Spleen (tissue), 11 donors: ENCODE data around the gene DIP2C. TPM values are rescaled to one million over a fixed set of nuclear protein-coding genes. Genes with fewer than 3 reads are reported as not detected.
"Not testable (repeated sequence)": the region's sequence is repeated elsewhere in the genome, so short reads cannot be mapped to it uniquely, and the experiment has no call there.

Source experiments
- DNase-seq: peaks from one replicate; pipeline ENCODE4 v3.0.0-alpha.2; 2020
- H3K27ac ChIP-seq, 8 donors: fragments of 200-600 bp; sonication (generic) in 7 of 8; 1 replicate in 4 of 8; 2 replicates in 4 of 8; pipeline versions ENCODE4 v1.5.0 to v1.8.0; 2016 to 2021; ENCODE audit warnings: inconsistent platforms in 4 of 8, mild to moderate bottlenecking in 4 of 8, moderate library complexity in 1 of 8
- H3K27me3 ChIP-seq, 7 donors: fragments of 200-600 bp; sonication (generic) in 6 of 7; replicated peaks in 1 of 7; 1 replicate in 4 of 7; 2 replicates in 3 of 7; pipeline versions ENCODE4 v1.5.0 to v1.8.0; 2016 to 2021; ENCODE audit warnings: inconsistent platforms in 3 of 7, mild to moderate bottlenecking in 1 of 7
- H3K36me3 ChIP-seq, 6 donors: fragments of 200-600 bp; sonication (generic) in 5 of 6; 1 replicate in 4 of 6; 2 replicates in 2 of 6; pipeline versions ENCODE4 v1.5.0 to v1.8.0; 2016 to 2021; ENCODE audit warnings: inconsistent platforms in 2 of 6
- H3K4me1 ChIP-seq, 6 donors: fragments of 200-600 bp; sonication (generic) in 5 of 6; 1 replicate in 3 of 6; 2 replicates in 3 of 6; pipeline versions ENCODE4 v1.5.0 to v1.8.0; 2016 to 2021; ENCODE audit warnings: inconsistent platforms in 3 of 6
- H3K4me3 ChIP-seq, 8 donors: fragments of 200-600 bp; sonication (generic) in 7 of 8; 1 replicate in 4 of 8; 2 replicates in 4 of 8; pipeline versions ENCODE4 v1.5.0 to v1.8.0; 2016 to 2021; ENCODE audit warnings: inconsistent platforms in 4 of 8, mild to moderate bottlenecking in 4 of 8, moderate library complexity in 2 of 8
- H3K9me3 ChIP-seq, 8 donors: fragments of 200-600 bp; sonication (generic) in 7 of 8; 1 replicate in 4 of 8; 2 replicates in 4 of 8; pipeline versions ENCODE4 v1.5.0 to v1.8.0; 2016 to 2021; ENCODE audit warnings: inconsistent platforms in 4 of 8
- POLR2A ChIP-seq, 3 donors: fragments of 450-650 bp; IDR thresholded peaks; one replicate each; pipeline ENCODE4 v1.5.1; 2017; ENCODE audit warnings: antibody characterized with exemption in 3 of 3, mild to moderate bottlenecking in 1 of 3
- POLR2AphosphoS5 ChIP-seq, 3 donors: sonication (generic); formaldehyde crosslinking; IDR thresholded peaks; one replicate each; pipeline ENCODE4 v1.5.1; 2017; ENCODE audit warnings: antibody characterized with exemption in 3 of 3
- WGBS, 5 donors: extraction: QIAGEN DNeasy Blood & Tissue Kit in 3 of 5; methylation state at CpG; one replicate each; pipeline versions ENCODE4 v1.1.5 to v1.1.7; 2013 to 2018; 5-methylcytosine and 5-hydroxymethylcytosine counted together
- intact Hi-C: fragments of 100-400 bp; cut with DNase I; formaldehyde crosslinking; loops from one replicate; pipeline ENCODE4 v1.15.0; 2023; ENCODE audit warnings: low total_unique reads
- polyA plus RNA-seq, 3 donors: library from polyadenylated mRNA; stranded (reverse); fragments of 200-250 nt; gene quantifications; one replicate each; pipeline ENCODE4 v1.2.1, GENCODE V29; 2013
- total RNA-seq, 7 donors: library from RNA; depleted of rRNA in 3 of 7; stranded (reverse); fragments of >200 nt in 3 of 7; fragmentation: NEBNext Ultra II Directional in 4 of 7; extraction: Animal tissue kit (Norgen Biotek cat#: 25700) in 4 of 7; gene quantifications; one replicate each; pipeline versions ENCODE4 v1.1.0 to v1.2.1, GENCODE V29; 2016 to 2021
- TF ChIP-seq, protein P1 (sequence below), 11 experiments: fragments of 200-600 bp in 7 of 11; fragments of 450-650 bp in 4 of 11; sonication (generic) in 4 of 11; IDR thresholded peaks in 8 of 11; conservative IDR thresholded peaks in 3 of 11; 1 replicate in 7 of 11; 2 replicates in 4 of 11; pipeline versions ENCODE4 v1.4.0 to v1.8.0; 2016 to 2021; ENCODE audit warnings: antibody characterized with exemption in 11 of 11, inconsistent platforms in 4 of 11, mild to moderate bottlenecking in 1 of 11
- donor health status: healthy with polysubstance abuse.
- donor health status: DM: no; HTN: no; CAD: no; lungs with moderate emphysema.
- donor health status: DM: no; HTN: no; CAD: no.
- donor health status: Bipolar disorder and iron deficiency.
- donor health status: healthy.
- donor health status: DM: no; HTN: no; CAD: no.
- donor health status: DM: yes; HTN: yes; CAD: no.

The DIP2C gene
- total and polyA plus RNA-seq, 10 donors: 2.2 to 13.1 (median 9.0) TPM

- DNase-seq: no peak
- Histone ChIP-seq H3K4me1 (peaks cover 0 to 28% (median 2%) of the 10 kb centered on the region in 6 donors), H3K36me3 (peaks cover 0 to 2% (median 0%) of the 10 kb centered on the region in 6 donors), H3K4me3 (no peak overlapping the region), H3K27me3 (no peaks in the 10 kb centered on the region), H3K9me3 (no peaks in the 10 kb centered on the region), H3K27ac (peak overlapping the region in 5 of 8 donors; percentile 46 to 85 (median 70))
- WGBS, 5 donors: 58 to 92% (median 87%) methylated on average over 5 to 7 of the region's 7 CpGs
- TF ChIP-seq POLR2AphosphoS5 (IDR thresholded peaks at IDR 0.05) (no peak), POLR2A (IDR thresholded peaks at IDR 0.05) (no peak)
- TF ChIP-seq, protein P1, sequence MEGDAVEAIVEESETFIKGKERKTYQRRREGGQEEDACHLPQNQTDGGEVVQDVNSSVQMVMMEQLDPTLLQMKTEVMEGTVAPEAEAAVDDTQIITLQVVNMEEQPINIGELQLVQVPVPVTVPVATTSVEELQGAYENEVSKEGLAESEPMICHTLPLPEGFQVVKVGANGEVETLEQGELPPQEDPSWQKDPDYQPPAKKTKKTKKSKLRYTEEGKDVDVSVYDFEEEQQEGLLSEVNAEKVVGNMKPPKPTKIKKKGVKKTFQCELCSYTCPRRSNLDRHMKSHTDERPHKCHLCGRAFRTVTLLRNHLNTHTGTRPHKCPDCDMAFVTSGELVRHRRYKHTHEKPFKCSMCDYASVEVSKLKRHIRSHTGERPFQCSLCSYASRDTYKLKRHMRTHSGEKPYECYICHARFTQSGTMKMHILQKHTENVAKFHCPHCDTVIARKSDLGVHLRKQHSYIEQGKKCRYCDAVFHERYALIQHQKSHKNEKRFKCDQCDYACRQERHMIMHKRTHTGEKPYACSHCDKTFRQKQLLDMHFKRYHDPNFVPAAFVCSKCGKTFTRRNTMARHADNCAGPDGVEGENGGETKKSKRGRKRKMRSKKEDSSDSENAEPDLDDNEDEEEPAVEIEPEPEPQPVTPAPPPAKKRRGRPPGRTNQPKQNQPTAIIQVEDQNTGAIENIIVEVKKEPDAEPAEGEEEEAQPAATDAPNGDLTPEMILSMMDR (IDR thresholded peaks at IDR 0.05 in 8 of 11, conservative IDR thresholded peaks at IDR 0.05 in 3 of 11): no peak
- intact Hi-C loops: no loop called here
Measured at GRCh38 chr10:395665-396064, 293.8 kb downstream of the DIP2C start.

DNA sequence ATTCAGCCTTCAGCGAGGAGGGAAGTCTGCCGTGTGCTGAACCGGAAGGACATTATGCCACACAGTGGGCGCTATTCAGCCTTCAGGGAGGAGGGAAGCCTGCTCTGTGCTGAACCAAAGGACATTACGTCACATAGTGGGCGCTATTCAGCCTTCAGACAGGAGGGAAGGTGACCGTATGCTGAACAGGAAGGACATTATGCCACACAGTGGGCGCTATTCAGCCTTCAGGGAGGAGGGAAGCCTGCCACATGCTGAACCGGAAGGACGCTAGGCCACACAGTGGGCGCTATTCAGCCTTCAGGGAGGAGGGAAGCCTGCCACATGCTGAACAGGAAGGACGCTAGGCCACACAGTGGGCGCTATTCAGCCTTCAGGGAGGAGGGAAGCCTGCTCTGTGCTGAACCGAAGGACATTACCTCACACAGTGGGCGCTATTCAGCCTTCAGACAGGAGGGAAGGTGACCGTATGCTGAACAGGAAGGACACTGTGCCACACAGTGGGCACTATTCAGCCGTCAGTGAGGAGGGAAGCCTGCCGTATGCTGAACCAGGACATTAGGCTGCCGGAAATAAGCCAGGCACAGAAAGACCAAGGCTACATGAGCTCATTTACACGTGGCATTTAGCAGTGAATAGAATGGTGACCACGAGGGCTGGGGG is 294.9 kb downstream of the DIP2C start:
- H3K27ac ChIP-seq: peak overlapping the region in 7 of 8 donors; percentile 58 to 85 (median 70)
- intact Hi-C loops: not testable (repeated sequence)
- TF ChIP-seq POLR2AphosphoS5 (IDR thresholded peaks at IDR 0.05): peak in 1 of 3 donors; percentile 45

GRCh38 chr10:393787-394438 is 295.6 kb downstream of the DIP2C start:
- TF ChIP-seq, protein P1 (IDR thresholded peaks at IDR 0.05 in 8 of 11, conservative IDR thresholded peaks at IDR 0.05 in 3 of 11): no peak
- TF ChIP-seq POLR2A (IDR thresholded peaks at IDR 0.05) (no peak), POLR2AphosphoS5 (IDR thresholded peaks at IDR 0.05) (no peak)
- peak overlapping the region in 6 of 8 donors; percentile 58 to 85 (median 70) for H3K27ac ChIP-seq
- no peak for DNase-seq
- WGBS, 5 donors: 68 to 86% (median 74%) methylated on average over 13 to 14 of the region's 14 CpGs
- peaks cover 0 to 28% (median 2%) of the 10 kb centered on the region in 6 donors for H3K4me1 ChIP-seq
- peak overlapping the region in 1 of 8 donors; percentile 27 for H3K4me3 ChIP-seq
- no peaks in the 10 kb centered on the region for H3K27me3 ChIP-seq
- H3K36me3 ChIP-seq: peaks cover 0 to 19% (median 4%) of the 10 kb centered on the region in 6 donors
- intact Hi-C loops: no loop called here
- H3K9me3 ChIP-seq: no peaks in the 10 kb centered on the region

More for the DNA sequence above, 294.9 kb downstream of the DIP2C start:
- DNase-seq: peak; percentile 73
- WGBS, 5 donors: 45 to 59% (median 47%) methylated on average over 17 to 21 of the region's 21 CpGs
- Histone ChIP-seq H3K4me1 (peaks cover 0 to 28% (median 2%) of the 10 kb centered on the region in 6 donors), H3K4me3 (peak overlapping the region in 1 of 8 donors; percentile 27), H3K36me3 (peaks cover 0 to 13% (median 2%) of the 10 kb centered on the region in 6 donors)
- H3K9me3 ChIP-seq, H3K27me3 ChIP-seq: not testable (repeated sequence)

DNA sequence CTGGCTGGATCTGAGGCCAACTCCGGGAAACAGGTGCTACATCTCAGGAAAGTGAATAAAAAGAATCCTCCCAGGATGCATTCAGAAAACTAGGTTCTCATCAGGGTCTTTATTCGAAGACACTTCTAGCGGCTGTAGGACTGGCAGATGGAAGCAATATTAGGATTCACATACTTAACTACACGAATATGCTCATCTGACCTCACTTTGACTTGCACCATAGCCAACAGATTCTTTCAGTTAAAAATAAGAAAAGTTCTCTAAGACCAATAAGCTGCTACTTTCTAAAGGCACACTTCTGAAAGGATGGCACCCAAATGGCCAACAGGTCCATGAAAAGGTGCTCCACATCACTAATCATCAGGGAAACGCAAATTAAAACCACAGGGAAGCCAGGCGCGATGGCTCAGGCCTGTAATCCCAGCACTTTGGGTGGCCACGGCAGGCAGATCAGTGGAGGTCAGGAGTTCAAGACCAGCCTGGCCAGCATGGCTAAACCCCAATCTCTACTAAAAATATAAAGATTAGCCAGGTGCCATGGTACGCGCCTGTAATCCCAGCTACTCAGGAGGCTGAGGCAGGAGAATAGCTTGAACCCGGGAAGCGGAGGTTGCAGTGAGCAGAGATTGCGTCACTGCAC is 296.2 kb downstream of the DIP2C start:
- no peaks in the 10 kb centered on the region for H3K9me3 ChIP-seq
- H3K4me3 ChIP-seq: no peak overlapping the region
- peaks cover 0 to 28% (median 2%) of the 10 kb centered on the region in 6 donors for H3K4me1 ChIP-seq
- H3K27me3 ChIP-seq: no peaks in the 10 kb centered on the region
- H3K27ac ChIP-seq: no peak overlapping the region
- WGBS, 5 donors: 90 to 95% (median 93%) methylated on average over 13 of the region's 13 CpGs
- H3K36me3 ChIP-seq: peaks cover 0 to 19% (median 4%) of the 10 kb centered on the region in 6 donors
- intact Hi-C loops: no loop called here
- DNase-seq: no peak
- TF ChIP-seq, protein P1 (IDR thresholded peaks at IDR 0.05 in 8 of 11, conservative IDR thresholded peaks at IDR 0.05 in 3 of 11): no peak
- TF ChIP-seq POLR2A (IDR thresholded peaks at IDR 0.05): no peak
- TF ChIP-seq POLR2AphosphoS5 (IDR thresholded peaks at IDR 0.05): no peak
